Adrenal gland (tissue), 5 donors: ENCODE data around the gene EPHB2.

Experiments used
- CTCF ChIP-seq, 6 experiments: fragments of 450-650 bp in 4 of 6; fragments of 200-600 bp in 2 of 6; sonication (generic) in 1 of 6; IDR thresholded peaks; 1 replicate in 5 of 6; 2 replicates in 1 of 6; pipeline versions ENCODE4 v1.5.1 to v1.8.0; 2016 to 2021; ENCODE audit warnings: antibody characterized with exemption in 6 of 6, mild to moderate bottlenecking in 2 of 6, moderate library complexity in 1 of 6
- POLR2A ChIP-seq, 2 donors: fragments of 450-650 bp; IDR thresholded peaks; one replicate each; pipeline ENCODE4 v1.6.1; 2017; ENCODE audit warnings: antibody characterized with exemption in 2 of 2, mild to moderate bottlenecking in 2 of 2, moderate library complexity in 1 of 2
- donor health status: DM: no; HTN: no; CAD: no.

DNA sequence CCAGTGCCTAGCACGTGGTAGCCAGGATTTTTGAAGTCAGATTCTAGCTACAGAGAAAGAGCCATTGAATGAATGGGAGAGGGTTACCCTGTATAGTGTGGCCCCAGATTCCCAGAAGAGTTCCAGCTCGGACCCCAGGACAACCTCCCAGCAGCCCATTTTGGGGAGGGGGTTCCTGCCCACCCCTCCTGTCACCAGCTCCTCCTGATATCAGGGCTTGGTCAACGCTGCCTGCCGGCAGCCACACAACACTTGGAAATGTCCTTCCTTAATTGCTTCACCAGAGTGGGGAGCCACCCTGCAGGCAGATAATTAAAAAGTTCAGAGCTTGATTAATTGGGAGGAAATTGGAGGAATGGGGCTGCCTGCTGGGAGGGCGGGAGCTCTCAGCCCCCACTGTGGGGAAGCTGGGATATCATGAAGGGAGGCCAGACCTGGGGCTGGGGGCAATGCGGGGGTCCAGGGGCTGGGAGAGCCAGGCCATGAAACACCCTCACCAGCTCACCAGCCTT lies 141.6 kb downstream of the EPHB2 start:
- no peak for TF ChIP-seq CTCF (IDR thresholded peaks at IDR 0.05)
- no peak for TF ChIP-seq POLR2A (IDR thresholded peaks at IDR 0.05)
